ENCODE results near the gene MINDY4.

The MINDY4 gene

DNA sequence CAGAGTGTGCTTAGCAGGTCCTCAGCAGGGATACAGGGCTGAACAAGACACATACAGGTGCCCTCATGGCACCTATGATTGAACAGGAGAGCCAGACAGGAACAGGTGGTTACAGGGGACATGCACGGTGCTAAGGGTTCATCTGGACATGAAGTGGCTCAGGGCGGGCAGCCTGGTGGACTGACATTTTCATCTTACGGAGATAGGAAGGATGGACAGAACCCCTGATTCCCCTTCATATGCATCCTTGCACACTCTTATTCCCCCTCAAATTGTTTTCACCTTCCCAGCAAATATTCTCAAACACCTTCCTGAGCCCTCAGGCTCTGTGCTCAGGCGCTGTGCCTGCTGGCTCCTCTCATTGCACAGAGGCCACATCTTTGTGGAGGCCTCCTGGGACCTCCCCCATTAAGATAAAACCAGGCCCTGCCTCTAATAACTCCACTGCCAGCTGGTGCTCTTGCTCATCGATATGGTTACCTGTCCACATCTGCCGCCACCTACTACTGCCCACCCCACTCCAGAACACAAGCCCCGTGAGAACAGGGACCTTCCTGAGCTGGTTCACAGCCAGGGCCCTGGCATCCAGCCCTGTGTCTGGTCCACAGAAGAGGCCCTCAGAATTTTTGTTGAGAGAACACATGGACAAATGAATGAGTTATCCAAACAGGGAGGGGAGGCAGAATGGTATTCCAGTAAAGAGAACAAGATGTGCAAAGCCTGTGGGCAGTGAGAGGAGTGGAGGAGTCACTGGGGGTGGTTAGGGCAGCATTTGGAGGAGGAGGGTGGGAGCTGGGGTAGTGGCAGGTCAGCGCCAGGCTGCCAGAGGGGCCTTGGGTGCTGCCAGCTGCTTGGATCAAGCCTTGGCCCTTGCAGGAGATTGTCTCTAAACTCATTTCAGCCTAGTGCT is 71.6 kb downstream of the MINDY4 start:
- no peak for DNase-seq (ENCODE audit: low read depth, low spot score)
- in situ Hi-C loops (cut with HindIII; ENCODE audit: low sequenced_read_pairs) = no loop called here
- H3K4me3 ChIP-seq (ENCODE audit: low read depth, low read length) = no peak overlapping the region
- TF ChIP-seq, protein P1, sequence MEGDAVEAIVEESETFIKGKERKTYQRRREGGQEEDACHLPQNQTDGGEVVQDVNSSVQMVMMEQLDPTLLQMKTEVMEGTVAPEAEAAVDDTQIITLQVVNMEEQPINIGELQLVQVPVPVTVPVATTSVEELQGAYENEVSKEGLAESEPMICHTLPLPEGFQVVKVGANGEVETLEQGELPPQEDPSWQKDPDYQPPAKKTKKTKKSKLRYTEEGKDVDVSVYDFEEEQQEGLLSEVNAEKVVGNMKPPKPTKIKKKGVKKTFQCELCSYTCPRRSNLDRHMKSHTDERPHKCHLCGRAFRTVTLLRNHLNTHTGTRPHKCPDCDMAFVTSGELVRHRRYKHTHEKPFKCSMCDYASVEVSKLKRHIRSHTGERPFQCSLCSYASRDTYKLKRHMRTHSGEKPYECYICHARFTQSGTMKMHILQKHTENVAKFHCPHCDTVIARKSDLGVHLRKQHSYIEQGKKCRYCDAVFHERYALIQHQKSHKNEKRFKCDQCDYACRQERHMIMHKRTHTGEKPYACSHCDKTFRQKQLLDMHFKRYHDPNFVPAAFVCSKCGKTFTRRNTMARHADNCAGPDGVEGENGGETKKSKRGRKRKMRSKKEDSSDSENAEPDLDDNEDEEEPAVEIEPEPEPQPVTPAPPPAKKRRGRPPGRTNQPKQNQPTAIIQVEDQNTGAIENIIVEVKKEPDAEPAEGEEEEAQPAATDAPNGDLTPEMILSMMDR (IDR thresholded peaks at IDR 0.05; ENCODE audit: low read depth, low read length) = no peak

DNA sequence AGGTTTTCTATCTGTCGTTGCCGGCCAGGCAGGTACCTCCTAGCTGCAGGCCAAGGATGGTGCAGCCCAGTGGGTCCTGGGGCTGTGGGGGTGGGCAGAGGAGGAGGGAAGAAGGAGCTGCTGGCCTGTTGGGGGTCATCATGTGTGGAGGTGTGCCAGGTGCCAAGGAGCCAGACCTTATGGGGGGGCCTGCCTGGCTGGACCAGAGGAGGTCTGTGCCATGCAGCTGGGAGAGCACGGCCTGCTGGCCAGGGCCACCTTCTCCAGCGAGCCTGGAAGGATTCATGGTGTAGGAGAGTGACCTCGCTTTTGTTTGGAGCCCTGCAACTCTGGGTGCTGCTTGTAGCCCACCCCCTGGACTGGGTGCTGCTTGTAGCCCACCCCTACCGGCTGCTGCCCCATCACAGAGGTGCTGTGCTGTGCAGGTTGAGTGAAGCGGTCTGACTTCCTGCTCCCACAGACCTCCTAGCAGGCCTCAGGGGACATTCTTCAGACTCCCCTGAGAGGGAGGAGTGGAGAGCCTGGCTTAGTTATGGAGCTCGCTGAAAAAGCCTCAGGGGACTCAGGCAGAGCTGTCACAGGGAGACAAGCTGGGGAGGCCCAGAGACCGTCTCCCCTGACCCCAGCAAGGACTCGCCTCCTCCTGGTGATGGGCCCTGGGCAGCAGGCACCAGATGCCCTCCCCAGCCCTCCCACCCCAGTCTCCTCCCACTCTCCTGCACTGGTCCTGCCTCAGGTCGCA is 72.7 kb downstream of the MINDY4 start:
- DNase-seq (ENCODE audit: low read depth, low spot score) = no peak
- no peak overlapping the region for H3K4me3 ChIP-seq (ENCODE audit: low read depth, low read length)
- TF ChIP-seq, protein P1 (IDR thresholded peaks at IDR 0.05; ENCODE audit: low read depth, low read length) = no peak
- in situ Hi-C loops (cut with HindIII; ENCODE audit: low sequenced_read_pairs) = no loop called here

DNA sequence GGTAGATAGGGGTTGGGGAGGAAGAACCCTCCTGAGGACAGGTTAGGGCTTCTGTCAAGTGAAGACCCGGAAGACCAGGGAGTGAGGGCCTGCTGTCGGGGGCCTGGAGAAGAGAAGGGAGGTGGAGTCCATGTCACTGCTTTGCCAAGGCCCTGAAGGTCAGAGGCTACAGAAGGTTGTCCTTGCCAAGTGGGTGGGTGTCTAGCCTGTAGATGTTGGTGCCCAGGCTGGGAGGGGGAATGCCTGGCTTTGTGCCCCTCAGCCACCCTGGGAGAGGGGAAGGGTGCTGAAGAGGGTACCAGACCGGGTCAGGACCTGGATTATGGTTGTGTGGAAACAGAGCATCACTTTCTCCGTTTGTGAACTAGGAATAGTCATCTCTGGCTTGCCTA is 73.3 kb downstream of the MINDY4 start:
- DNase-seq (ENCODE audit: low read depth, low spot score) = no peak
- in situ Hi-C loops (cut with HindIII; ENCODE audit: low sequenced_read_pairs) = no loop called here
- TF ChIP-seq, protein P1 (IDR thresholded peaks at IDR 0.05; ENCODE audit: low read depth, low read length) = no peak
- H3K4me3 ChIP-seq (ENCODE audit: low read depth, low read length) = no peak overlapping the region

DNA sequence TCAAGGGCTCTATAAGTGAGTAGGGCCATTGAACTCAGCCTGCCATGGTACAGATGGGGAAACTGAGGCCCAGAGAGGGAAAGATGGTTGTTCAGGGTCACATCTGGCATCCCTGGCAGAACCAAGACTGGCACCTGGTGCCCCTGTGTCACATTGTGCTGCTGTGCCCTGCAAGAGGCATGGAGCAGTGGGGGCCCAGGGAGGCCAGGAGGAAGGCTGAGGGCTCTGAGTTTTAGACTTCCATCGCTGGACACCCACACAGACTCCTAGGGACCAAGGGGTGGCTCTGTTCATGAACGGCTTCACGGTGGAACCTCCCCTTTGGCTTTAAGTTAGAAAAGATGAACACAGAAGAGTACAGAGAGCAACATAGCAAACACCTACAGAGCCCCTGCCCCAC is 73.7 kb downstream of the MINDY4 start:
- TF ChIP-seq, protein P1 (IDR thresholded peaks at IDR 0.05; ENCODE audit: low read depth, low read length) = no peak
- H3K4me3 ChIP-seq (ENCODE audit: low read depth, low read length) = no peak overlapping the region
- no peak for DNase-seq (ENCODE audit: low read depth, low spot score)
- in situ Hi-C loops (cut with HindIII; ENCODE audit: low sequenced_read_pairs) = no loop called here

DNA sequence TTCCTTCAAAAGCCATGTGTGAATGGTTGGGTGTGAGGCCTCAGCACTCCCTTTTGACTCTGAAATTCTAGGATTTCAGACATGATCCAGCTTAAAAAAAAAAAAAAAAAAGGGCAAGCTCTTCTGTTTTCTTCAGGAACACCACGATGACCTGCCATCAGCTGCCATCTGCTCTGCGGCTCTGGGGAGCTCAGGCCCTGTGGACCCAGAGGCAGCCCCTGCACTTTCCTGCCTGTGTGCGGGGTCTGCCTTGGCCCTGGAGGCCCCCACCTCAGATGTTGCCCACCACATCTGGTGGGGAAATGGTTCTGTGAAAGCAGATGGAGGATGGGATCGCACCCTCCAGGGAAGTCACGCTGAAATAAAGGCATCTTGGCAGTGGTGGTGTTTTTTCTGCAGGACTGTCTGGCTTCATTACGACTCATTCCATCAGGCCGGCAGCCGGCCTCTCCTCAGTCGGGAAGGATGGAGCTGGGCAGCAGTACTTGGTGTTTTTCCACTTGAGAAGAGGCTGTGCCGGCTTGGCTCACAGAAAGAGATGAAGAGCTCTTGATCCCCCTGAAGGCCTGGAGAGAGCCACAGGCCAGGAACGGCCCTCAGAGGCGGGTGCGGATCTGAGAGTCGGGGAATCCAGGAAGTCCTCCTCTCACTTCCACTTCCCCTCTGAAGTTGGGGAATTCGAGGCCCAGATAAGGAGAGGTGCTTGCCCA is 74.4 kb downstream of the MINDY4 start:
- peak; percentile 33 for DNase-seq (ENCODE audit: low read depth, low spot score)
- in situ Hi-C loops (cut with HindIII; ENCODE audit: low sequenced_read_pairs) = no loop called here
- H3K4me3 ChIP-seq (ENCODE audit: low read depth, low read length) = no peak overlapping the region
- TF ChIP-seq, protein P1 (IDR thresholded peaks at IDR 0.05; ENCODE audit: low read depth, low read length) = no peak

DNA sequence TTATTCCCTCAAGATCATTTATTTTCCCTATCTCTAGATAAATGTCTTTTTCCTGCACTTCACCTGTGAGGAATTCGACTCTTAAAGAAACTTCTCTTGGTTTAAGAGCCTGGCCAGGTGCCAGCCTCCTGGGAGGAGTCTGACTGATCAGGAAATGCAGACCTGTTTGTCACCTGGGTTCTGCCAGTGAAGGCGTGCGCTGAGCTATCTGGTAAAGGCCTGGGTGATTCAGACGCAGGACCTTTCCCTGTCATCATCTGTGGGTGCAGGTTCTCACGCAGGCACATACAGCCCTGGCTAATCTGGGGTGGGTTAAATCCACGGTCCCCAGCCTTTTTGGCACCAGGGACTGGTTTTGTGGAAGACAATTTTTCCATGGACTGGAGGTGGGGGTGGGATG is 75.2 kb downstream of the MINDY4 start:
- DNase-seq (ENCODE audit: low read depth, low spot score) = no peak
- in situ Hi-C loops (cut with HindIII; ENCODE audit: low sequenced_read_pairs) = no loop called here
- no peak overlapping the region for H3K4me3 ChIP-seq (ENCODE audit: low read depth, low read length)
- TF ChIP-seq, protein P1 (IDR thresholded peaks at IDR 0.05; ENCODE audit: low read depth, low read length) = no peak

All from astrocyte of the spinal cord (primary cell).